ENCODE results near the gene LCN1.

Gene LCN1

DNA sequence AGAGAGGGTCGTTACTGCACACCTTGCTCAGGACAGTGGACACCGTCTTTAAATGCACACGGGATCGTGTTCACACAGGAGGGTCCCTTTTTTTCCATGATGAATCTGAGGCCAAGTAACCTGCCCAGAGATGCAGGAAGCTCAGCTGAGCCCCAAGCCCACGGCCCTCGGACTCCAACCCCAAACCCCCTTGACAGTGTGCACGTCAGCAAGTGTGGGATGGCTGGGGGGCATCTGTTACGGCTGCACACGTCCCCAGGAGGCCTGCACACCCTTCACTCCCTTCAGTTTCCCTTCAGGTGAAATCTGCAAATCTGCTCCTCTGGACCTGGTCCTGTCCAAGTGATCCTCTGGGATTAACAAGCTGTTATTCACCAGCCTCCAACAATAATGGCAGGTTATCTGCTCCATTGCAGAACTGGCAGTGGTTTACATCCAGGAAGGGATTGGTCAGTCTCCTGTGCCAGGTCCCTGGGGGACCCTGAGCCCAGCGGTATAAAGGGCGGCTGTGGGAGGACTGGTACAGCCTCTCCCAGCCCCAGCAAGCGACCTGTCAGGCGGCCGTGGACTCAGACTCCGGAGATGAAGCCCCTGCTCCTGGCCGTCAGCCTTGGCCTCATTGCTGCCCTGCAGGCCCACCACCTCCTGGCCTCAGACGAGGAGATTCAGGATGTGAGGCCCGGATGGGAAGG lies at the start of gene LCN1:
Gene LCN1 (plus strand): TSS at position 525 of the 692 bp plus-strand sequence. CDS start 58 bp downstream, at position 583.
- no peak for DNase-seq

GRCh38 chr9:135471791-135472640 lies 49.2 kb upstream of the LCN1 start:
- DNase-seq = peak in 1 of 2 experiments; percentile 26

DNA sequence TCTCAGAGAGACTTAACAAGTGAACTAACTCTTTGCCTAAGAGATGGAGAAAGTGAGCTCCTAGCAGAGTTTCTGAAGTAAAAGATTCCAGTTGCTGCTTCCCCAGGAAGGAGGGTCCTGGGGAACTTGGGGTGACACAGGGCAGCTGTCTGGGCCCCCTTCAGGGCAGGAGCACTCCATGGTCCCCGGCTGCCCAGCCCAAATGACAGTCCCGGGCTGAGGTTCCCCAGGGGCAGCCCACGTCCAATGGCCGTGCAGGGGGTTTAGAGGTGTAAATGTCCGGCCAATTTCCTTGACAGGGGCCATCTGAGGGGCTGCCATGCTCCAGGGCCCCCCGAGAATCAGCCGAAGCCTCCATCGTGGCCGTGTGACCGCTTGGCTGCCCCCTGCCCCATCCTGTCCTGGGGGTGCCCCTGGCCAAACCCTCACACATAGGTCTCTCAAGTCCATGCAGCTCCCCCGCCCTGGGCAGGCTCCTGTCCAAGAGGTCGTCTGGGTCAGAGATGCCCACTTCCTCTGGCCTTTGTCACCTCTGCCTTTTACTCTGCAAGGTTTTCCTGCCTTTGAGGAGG lies 47.2 kb upstream of the LCN1 start:
- DNase-seq = no peak

DNA sequence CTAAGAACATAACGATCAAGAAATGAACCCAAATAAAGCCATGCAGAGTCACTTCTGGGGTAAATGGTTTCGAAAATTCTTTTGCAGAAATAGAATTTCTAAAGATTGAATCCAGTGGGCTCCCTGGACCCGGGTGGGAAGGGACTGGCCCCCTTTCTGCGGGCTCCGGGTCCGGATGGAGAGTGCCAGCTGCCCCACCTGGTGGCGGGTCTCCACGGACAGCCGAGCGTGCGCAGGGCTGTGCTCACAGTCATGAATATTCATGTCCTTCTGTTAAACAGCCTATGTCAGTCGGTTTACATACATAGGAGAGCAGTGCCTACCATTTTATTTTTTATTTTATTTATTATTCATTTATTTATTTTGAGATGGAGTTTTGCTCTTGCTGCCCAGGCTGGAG lies 46.3 kb upstream of the LCN1 start:
- peak; percentile 9 to 19 for DNase-seq

GRCh38 chr9:135476561-135477355 lies 44.5 kb upstream of the LCN1 start:
- DNase-seq = no peak

- DNase-seq = no peak
Measured at GRCh38 chr9:135478191-135478590, 43.0 kb upstream of the LCN1 start.

DNA sequence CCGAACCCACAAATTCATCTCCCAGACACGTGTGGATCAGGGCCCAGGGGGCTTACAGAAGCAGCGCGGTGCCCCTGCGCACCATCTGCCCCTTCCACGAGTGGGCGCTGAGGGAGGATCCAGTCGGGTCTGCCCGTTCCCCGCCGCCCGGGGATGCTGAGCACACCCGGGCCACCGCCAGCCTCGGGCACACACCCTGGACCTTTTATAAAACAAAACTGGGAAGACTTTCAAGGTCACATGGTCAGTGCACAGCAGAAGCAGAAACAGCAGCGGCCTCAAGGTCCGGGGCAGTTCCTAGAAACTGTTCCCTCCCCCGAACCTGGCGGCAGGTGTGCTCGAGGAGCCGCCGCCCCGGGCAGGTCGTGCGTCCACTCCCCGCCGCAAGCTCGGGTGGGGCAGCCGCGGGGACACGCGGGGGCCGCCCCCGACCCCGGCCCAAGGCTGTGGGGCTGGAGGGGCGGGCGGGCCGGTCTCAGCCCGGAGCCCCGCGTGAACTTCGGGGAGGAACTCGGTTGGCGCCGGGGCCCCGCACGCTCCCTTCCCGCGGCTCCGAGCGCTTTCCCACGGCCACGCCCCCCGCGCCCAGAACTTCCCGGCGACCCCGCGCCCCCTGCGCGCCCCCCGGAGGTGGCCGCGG lies 42.3 kb upstream of the LCN1 start:
- peak in 1 of 2 experiments; percentile 37 for DNase-seq

GRCh38 chr9:135479469-135480052 lies 41.7 kb upstream of the LCN1 start, which contains the start of gene PPP1R26:
PPP1R26 (plus strand) TSS chr9:135479782; CDS start chr9:135484511, 4,729 bp downstream.
- peak; percentile 13 to 37 for DNase-seq

DNA sequence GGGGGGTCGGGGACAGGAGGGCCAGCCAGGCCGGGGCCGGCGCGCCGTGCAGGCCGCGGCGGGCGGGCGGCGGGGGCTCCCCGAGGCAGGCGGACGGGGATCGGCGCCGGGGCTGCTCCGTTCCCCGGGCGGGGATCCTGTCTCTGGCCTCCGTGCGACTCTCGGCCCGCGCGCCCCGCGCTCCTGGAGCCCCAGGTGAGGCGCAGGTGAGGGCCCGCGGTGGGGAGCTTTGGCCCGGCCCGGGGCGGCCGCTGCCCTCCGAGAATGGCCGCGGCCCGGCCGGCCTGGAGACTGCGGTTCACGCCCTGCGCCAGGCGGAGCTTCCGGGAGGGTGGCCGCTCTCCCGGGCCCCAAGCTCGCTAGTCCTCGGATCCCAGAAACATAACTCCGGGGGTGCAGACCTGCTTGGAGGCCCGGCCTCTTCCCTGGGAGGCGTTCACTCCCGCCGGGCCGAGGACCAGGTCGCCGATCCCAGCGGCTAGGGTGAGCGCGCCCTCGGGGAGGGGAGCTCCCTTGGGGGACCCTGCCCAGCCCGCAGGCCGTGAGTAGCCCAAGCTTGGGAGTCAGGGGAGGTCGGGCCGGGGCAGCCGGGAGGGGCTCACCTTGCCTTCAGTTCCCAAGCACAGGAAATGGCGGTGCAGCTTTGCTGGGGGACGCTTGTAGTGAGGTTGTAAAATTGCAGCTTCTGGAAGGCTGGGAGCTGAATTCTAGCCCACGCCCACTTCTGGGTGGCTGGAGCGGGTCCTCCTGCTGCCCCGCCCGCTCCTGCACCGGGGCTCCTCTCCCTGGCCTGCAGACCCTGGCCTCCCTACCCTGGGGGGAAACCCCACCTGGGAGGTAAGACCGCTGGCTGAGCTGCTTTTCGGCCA lies 40.9 kb upstream of the LCN1 start:
- DNase-seq = peak in 1 of 2 experiments; percentile 51

DNA sequence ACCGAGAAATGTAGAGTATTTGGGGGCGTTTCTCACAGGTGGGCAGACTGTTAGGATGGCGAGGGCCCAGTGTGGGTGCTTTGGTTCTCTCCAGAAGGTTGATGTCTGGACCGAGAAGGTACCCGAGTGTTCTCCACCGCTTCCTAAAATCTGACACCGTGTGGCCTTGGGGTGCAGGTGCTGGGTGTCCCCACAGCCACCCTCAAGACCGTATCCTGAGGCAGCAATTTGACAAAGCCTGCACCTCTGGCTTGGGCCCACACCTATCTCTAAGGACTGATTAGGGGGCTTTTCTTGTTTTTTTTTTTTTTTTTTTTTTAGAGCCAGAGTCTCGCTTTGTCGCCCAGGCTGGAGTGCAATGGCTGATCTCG lies 40.3 kb upstream of the LCN1 start:
- no peak for DNase-seq

DNA sequence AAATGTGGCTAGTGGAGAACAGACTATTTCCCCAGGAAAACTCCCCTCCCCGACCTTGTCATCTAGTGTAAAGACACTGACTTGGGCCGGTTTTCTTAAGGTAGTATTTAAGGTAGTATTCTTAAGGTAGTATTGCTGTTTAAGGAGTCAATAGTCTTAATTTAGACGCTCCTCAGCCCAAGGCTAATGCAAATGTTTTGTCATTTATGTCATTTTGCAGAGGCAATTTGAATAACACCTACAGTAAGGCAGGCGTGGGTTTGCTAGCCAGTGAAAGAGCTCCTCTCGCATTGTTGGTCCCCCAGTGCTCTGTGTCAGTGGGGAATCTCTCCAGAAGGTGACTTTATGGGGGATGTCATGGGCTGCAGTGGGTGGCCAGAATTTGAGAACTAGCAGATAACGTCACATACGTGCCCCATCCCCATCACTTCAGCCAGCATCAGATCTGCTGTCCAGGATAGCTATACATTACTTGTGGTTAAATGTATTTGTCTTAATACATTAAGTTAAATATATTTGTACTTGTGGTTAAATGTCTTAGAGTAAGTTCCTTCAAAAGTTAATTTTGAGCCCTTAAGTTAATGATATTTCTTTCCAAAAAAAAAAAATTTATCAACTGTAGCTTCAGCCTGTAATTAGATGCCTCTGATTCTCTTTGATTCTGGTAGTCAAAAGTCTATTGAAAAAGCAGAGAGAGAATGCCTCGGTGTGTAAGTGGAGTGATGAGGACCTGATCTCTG lies 39.1 kb upstream of the LCN1 start:
- DNase-seq = no peak

DNA sequence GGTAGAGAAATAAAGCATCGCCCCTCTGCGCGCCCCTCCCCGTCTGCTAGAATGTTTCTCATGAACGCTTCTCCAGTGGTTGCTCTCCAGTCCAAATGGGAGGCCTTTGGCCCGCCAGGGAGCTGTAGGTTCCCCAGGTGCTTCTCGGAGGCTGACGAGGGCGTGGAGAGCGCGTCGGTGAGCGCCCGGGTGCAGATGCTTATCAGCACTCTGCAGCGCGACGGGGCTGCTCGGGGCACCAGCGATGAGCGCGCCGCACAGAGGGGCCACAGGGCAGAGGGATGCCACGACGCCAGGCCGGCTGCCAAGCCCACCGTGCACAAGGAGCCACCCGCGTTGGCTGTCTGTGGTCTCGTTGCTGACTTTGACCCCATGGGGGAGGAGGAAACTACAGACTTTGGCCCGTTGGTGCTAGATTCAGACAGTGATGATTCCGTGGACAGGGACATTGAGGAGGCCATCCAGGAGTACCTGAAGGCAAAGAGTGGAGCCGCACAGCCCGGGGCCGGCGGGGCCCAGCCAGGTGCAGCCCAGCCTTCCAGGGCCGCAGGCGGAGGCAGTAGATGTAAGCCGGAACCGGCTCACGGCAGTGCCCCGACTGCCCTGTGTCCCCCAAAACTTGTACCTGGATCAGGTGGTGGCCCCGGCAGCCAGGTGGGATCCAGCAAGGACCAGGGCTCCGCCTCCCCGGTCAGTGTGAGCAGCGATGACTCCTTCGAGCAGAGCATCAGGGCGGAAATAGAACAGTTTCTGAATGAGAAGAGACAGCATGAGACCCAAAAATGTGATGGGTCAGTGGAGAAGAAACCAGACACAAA lies 36.6 kb upstream of the LCN1 start:
- DNase-seq = no peak

DNA sequence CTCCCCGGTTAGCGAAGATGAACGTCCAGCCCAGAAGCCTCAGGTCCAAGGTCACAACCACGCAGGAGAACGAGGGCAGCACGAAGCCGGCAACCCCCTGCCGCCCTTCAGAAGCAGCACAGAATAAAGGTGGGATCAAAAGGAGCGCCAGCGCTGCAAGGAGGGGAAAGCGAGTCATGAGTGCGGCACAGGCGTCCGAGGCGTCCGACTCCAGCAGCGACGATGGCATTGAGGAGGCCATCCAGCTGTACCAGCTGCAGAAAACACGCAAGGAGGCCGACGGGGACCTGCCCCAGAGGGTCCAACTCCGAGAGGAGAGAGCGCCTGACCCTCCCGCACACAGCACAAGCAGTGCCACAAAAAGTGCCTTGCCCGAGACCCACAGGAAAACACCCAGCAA lies 35.9 kb upstream of the LCN1 start:
- no peak for DNase-seq

DNA sequence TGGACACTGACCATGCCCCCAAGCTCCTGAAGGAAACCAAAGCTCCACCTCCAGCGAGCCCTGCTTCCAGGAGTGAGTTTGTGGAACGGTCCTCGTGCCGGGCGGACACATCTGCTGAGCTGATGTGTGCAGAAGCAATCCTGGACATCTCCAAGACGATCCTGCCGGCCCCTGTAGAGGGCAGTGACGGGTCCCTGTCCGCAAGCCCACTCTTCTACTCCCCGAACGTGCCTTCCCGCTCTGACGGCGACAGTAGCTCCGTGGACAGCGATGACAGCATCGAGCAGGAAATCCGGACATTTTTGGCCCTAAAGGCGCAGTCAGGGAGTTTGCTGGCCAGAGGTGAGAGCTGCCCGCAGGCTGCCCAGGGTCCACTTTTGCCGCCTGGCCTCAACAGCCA lies 35.4 kb upstream of the LCN1 start:
- no peak for DNase-seq

DNA sequence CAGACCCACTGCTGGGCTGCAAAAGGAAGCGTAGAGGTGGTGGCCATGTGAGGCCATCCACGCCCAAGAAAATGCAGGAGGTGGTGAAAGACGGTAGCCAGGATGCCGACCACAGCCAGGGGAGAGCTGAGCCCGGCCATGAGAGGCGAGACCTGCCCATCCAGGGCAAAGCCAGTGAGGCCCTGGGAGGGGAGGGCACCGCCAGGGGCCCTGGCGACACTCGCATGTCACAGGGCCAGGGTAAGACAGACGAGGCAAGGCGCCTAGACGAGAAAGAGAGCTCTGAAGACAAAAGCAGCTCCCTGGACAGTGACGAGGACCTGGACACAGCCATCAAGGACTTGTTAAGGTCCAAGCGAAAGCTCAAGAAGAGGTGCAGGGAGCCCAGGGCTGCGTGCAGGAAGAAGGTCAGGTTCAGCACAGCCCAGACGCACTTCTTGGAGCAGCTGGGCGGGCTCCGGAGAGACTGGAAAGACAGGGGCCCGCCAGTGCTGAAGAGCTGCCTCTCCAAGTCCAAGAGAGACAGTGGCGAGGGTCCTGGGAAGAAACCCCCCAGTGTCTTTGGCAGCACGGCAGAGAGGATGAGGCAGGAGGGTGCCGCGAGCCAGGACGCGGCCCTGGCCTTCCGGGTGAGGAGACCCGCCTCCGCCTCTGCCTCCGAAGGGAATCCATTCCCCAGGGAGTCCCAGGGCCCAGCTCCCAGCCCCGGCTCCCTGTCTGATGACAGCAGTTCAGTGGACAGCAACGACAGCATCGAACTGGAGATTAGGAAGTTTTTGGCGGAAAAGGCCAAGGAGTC lies 34.8 kb upstream of the LCN1 start:
- no peak for DNase-seq

GRCh38 chr9:135487281-135488012 lies 33.8 kb upstream of the LCN1 start:
- no peak for DNase-seq

DNA sequence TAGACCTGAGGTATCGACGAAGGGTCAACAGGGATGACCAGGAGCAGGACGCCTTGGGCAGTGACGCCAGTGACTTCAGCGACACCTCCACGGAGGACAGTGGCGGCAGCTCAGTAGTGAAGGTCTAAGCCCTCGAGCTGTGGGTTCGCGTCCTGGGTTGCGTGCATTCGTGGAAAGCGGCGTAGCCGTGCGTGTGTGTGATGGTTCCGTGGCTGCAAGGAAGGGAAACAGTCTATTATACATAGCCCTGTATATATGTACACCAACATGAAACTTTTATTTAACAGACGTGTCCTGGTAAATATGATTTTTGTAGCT lies 33.3 kb upstream of the LCN1 start:
- no peak for DNase-seq

- DNase-seq = no peak
Measured at GRCh38 chr9:135488527-135488926, 32.7 kb upstream of the LCN1 start.
